Gastroesophageal sphincter (tissue), 3 donors: ENCODE measurements around the gene MIB1.

Experiments
- EP300 ChIP-seq: sonication (generic); formaldehyde crosslinking; IDR thresholded peaks from one replicate; pipeline ENCODE4 v1.6.1; 2017; ENCODE audit warnings: antibody characterized with exemption, mild to moderate bottlenecking
- TF ChIP-seq, protein P1 (sequence below), 4 experiments: fragments of 200-600 bp in 2 of 4; fragments of 450-650 bp in 2 of 4; sonication (generic) in 1 of 4; IDR thresholded peaks; one replicate each; pipeline ENCODE4 v1.5.1; 2017 to 2019; ENCODE audit warnings: antibody characterized with exemption in 4 of 4, mild to moderate bottlenecking in 2 of 4, moderate library complexity in 2 of 4

DNA sequence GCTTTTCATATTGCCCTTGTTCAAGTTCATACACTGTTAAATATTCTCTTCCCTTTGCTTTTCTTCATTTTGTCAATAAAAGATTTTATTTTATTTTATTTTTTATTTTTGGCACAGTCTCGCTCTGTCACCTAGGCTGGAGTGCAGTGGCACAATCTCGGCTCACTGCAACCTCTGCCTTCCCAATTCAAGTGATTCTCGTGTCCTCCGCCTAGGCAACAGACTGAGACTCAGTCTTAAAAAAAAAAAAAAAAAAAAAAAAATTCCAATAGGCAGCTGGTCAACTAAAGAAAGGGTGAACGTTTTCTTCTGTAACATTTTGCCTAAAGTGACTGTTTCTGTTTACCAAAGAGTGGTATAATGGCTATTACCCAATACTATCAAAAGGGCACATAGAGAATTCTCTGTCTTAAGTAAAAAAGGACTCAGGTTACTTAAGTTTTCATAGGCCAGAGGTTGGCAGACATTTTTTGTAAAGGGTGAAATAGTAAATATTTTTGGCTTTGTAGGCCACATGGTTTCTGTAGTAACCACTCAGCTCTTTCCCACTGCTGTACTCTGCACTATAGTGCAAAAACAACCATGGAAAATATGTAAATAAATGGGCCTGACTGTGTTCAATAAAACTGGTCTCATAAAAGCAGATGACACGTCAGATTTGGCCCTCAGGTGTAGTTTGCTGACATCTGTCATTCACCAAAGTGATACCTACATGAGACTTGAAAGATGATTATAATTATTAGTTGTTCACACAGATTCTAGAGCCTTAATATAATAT is 113.4 kb downstream of the MIB1 start:
- TF ChIP-seq, protein P1, sequence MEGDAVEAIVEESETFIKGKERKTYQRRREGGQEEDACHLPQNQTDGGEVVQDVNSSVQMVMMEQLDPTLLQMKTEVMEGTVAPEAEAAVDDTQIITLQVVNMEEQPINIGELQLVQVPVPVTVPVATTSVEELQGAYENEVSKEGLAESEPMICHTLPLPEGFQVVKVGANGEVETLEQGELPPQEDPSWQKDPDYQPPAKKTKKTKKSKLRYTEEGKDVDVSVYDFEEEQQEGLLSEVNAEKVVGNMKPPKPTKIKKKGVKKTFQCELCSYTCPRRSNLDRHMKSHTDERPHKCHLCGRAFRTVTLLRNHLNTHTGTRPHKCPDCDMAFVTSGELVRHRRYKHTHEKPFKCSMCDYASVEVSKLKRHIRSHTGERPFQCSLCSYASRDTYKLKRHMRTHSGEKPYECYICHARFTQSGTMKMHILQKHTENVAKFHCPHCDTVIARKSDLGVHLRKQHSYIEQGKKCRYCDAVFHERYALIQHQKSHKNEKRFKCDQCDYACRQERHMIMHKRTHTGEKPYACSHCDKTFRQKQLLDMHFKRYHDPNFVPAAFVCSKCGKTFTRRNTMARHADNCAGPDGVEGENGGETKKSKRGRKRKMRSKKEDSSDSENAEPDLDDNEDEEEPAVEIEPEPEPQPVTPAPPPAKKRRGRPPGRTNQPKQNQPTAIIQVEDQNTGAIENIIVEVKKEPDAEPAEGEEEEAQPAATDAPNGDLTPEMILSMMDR (IDR thresholded peaks at IDR 0.05), result no peak
- no peak for TF ChIP-seq EP300
